AG04450 (cell line): ENCODE data around the gene MS4A4E. TPM values are rescaled to one million over a fixed set of nuclear protein-coding genes. Genes with fewer than 3 reads are reported as not detected.
"Not testable (repeated sequence)": the region's sequence is repeated elsewhere in the genome, so short reads cannot be mapped to it uniquely, and the experiment has no call there.

Experiments
- CTCF ChIA-PET: fragments of 300-600, 350-600 bp; formaldehyde crosslinking; extraction: SDS; loops from one replicate; lab custom pipeline; 2022; ENCODE audit warnings: antibody characterized with exemption, inconsistent platforms; lab: Charles Lee
- POLR2A ChIA-PET: fragments of 350-600 bp; formaldehyde crosslinking; extraction: SDS; loops from one replicate; lab custom pipeline; 2021; ENCODE audit warnings: antibody characterized with exemption, inconsistent platforms; lab: Yijun Ruan, JAX
- DNase-seq: peaks from one replicate; pipeline ENCODE4 v3.0.0-alpha.2; 2011; ENCODE audit warnings: low read depth, low spot score
- H3K27ac ChIP-seq: one replicate; pipeline ENCODE4 v1.5.1; 2012; ENCODE audit warnings: low read depth, low read length, control low read depth
- H3K27me3 ChIP-seq: one replicate; pipeline ENCODE4 v1.6.0; 2012; ENCODE audit warnings: low read length; ENCODE audit not compliant: control insufficient read depth, insufficient read depth
- H3K4me3 ChIP-seq: 2 replicates; pipeline ENCODE4 v1.5.1; 2011; ENCODE audit warnings: mild to moderate bottlenecking, low read depth, low read length, control low read depth
- H3K9me3 ChIP-seq: 2 replicates; pipeline ENCODE4 v1.5.1; 2012; ENCODE audit warnings: low read length; ENCODE audit not compliant: control insufficient read depth, insufficient read depth
- CTCF ChIP-seq: IDR thresholded peaks from 2 replicates; pipeline ENCODE4 v1.5.1; 2011; ENCODE audit warnings: low read depth, low read length, control low read depth, inconsistent platforms
- polyA plus RNA-seq: library from polyadenylated mRNA; depleted of rRNA; stranded (reverse); fragments of >200 nt; gene quantifications from 2 replicates; pipeline ENCODE4 v1.2.3, GENCODE V29; 2011; rRNA removed
- small RNA-seq: library from RNA; depleted of rRNA; stranded (forward); fragments of <200 nt; gene quantifications from one replicate; pipeline ENCODE3, GENCODE V24; 2012; ENCODE audit warnings: low read depth; ENCODE audit not compliant: insufficient read length

Gene MS4A4E
- polyA plus RNA-seq, 1 experiment: not detected

GRCh38 chr11:60159284-60159683, 83.7 kb downstream of the MS4A4E start:
- ChIA-PET CTCF (no interaction called here), POLR2A (no interaction called here)
- Histone ChIP-seq H3K9me3 (peaks cover 3% of the 10 kb centered on the region; the same call in 1 of the 2 replicates), H3K27ac (no peak overlapping the region), H3K4me3 (no peak overlapping the region), H3K27me3 (no peaks in the 10 kb centered on the region)
- TF ChIP-seq CTCF: no peak
- no peak for DNase-seq

GRCh38 chr11:60158636-60159035, 84.3 kb downstream of the MS4A4E start:
- no peak for TF ChIP-seq CTCF
- no peak for DNase-seq
- H3K27me3 ChIP-seq: no peaks in the 10 kb centered on the region
- H3K27ac ChIP-seq: no peak overlapping the region
- ChIA-PET CTCF (no interaction called here), POLR2A (no interaction called here)
- H3K9me3 ChIP-seq: no peaks in the 10 kb centered on the region
- H3K4me3 ChIP-seq: no peak overlapping the region

- Histone ChIP-seq H3K27ac (no peak overlapping the region), H3K9me3 (no peaks in the 10 kb centered on the region), H3K27me3 (no peaks in the 10 kb centered on the region), H3K4me3 (no peak overlapping the region)
- no peak for DNase-seq
- CTCF ChIA-PET: no interaction called here
- POLR2A ChIA-PET: no interaction called here
- TF ChIP-seq CTCF: no peak
These were observed 87.0 kb downstream of the MS4A4E start for GRCh38 chr11:60155931-60156330.

GRCh38 chr11:60152727-60153126, 90.2 kb downstream of the MS4A4E start:
- POLR2A ChIA-PET, H3K27me3 ChIP-seq, CTCF ChIA-PET, H3K27ac ChIP-seq, H3K9me3 ChIP-seq, H3K4me3 ChIP-seq, DNase-seq: not testable (repeated sequence)

- H3K27me3 ChIP-seq: no peaks in the 10 kb centered on the region
- ChIA-PET POLR2A (no interaction called here), CTCF (no interaction called here)
- no peak for DNase-seq
- TF ChIP-seq CTCF: no peak
- H3K9me3 ChIP-seq: peaks cover 9% of the 10 kb centered on the region
- H3K27ac ChIP-seq: no peak overlapping the region
- H3K4me3 ChIP-seq: no peak overlapping the region
These were observed 92.7 kb downstream of the MS4A4E start for GRCh38 chr11:60150279-60150678.

Small RNA genes within 50 kb of the gene (small RNA-seq; reads per million reads assigned to genes)
- gene MIR6503: not detected

Other genes with a start within 250 kb of the MS4A4E start
- not detected in 2 replicates for gene OOSP4B, start 226.0 kb downstream of the MS4A4E start, polyA plus RNA-seq
- not detected in 2 replicates for gene OOSP2, start 202.7 kb downstream of the MS4A4E start, polyA plus RNA-seq
- not detected in 2 replicates for gene MS4A3, start 186.5 kb downstream of the MS4A4E start, polyA plus RNA-seq
- gene MS4A2, start 154.5 kb downstream of the MS4A4E start, polyA plus RNA-seq: not detected in 2 replicates
- gene MS4A6A, start 60.1 kb downstream of the MS4A4E start, polyA plus RNA-seq: not detected in 2 replicates
- gene MS4A4A, start 37.5 kb upstream of the MS4A4E start, polyA plus RNA-seq: not detected in 2 replicates
- not detected in 2 replicates for gene MS4A6E, start 84.1 kb upstream of the MS4A4E start, polyA plus RNA-seq
- not detected in 2 replicates for gene MS4A7, start 135.4 kb upstream of the MS4A4E start, polyA plus RNA-seq
- gene MS4A14, start 153.3 kb upstream of the MS4A4E start, polyA plus RNA-seq: not detected in 2 replicates
- not detected in 2 replicates for gene MS4A5, start 186.4 kb upstream of the MS4A4E start, polyA plus RNA-seq
- not detected in 2 replicates for gene MS4A1, start 212.7 kb upstream of the MS4A4E start, polyA plus RNA-seq
- gene MS4A12, start 249.6 kb upstream of the MS4A4E start, polyA plus RNA-seq: not detected in 2 replicates